Left lung (tissue), 10 donors: ENCODE measurements around the gene PCSK4. TPM values are rescaled to one million over a fixed set of nuclear protein-coding genes. Genes with fewer than 3 reads are reported as not detected.

Experiments used
- ATAC-seq: fragments of 200-7000 bp; cut with Tn5 transposase; one replicate; pipeline ENCODE4 v1.9.1; 2020; ENCODE audit warnings: moderate library complexity
- DNase-seq, 4 donors: peaks; one replicate each; pipeline ENCODE4 v3.0.0-alpha.2; 2013 to 2020
- H3K27ac ChIP-seq, 2 donors: fragments of 200-600 bp; sonication (generic) in 1 of 2; one replicate each; pipeline versions ENCODE4 v1.5.0 to v1.8.0; 2020 to 2021
- H3K27me3 ChIP-seq, 2 donors: fragments of 200-600 bp; sonication (generic) in 1 of 2; one replicate each; pipeline versions ENCODE4 v1.5.0 to v1.8.0; 2020 to 2021
- H3K36me3 ChIP-seq, 2 donors: fragments of 200-600 bp; sonication (generic) in 1 of 2; one replicate each; pipeline versions ENCODE4 v1.5.0 to v1.8.0; 2020 to 2021
- H3K4me1 ChIP-seq, 2 donors: fragments of 200-600 bp; one replicate each; pipeline ENCODE4 v1.8.0; 2021
- H3K4me3 ChIP-seq, 2 donors: fragments of 200-600 bp; sonication (generic) in 1 of 2; one replicate each; pipeline versions ENCODE4 v1.5.0 to v1.8.0; 2020 to 2021; ENCODE audit warnings: mild to moderate bottlenecking in 1 of 2
- H3K9me3 ChIP-seq, 2 donors: fragments of 200-600 bp; sonication (generic) in 1 of 2; one replicate each; pipeline versions ENCODE4 v1.5.0 to v1.8.0; 2020 to 2021
- CTCF ChIP-seq, 2 donors: fragments of 200-600 bp; sonication (generic) in 1 of 2; IDR thresholded peaks; one replicate each; pipeline versions ENCODE4 v1.5.0 to v1.8.0; 2021; ENCODE audit warnings: antibody characterized with exemption in 2 of 2
- intact Hi-C, 2 donors: fragments of 100-400 bp; cut with DNase I; formaldehyde crosslinking; loops; one replicate each; pipeline versions ENCODE4 v1.11.2 to v1.14.2; 2022
- polyA plus RNA-seq, 6 donors: library from polyadenylated mRNA; unstranded; fragments of 120-200 nt; gene quantifications; one replicate each; pipeline ENCODE4 v1.2.1, GENCODE V29; 2013; ENCODE audit not compliant: insufficient read length in 6 of 6
- total RNA-seq, 2 donors: library from RNA; stranded (reverse); fragmentation: NEBNext Ultra II Directional; extraction: Animal tissue kit (Norgen Biotek cat#: 25700); gene quantifications; one replicate each; pipeline ENCODE4 v1.2.1, GENCODE V29; 2021
- donor health status: DM: no; HTN: yes; CAD: no.
- donor health status: DM: no; HTN: no; CAD: no.

PCSK4 gene
- total and polyA plus RNA-seq, 8 donors, result 1.9 to 6.1 (median 4.0) TPM

GRCh38 chr19:1468274-1468820, 21.8 kb downstream of the PCSK4 start:
- Histone ChIP-seq H3K27me3 (peaks cover 85 to 95% of the 10 kb centered on the region in 2 donors), H3K36me3 (no peaks in the 10 kb centered on the region), H3K9me3 (no peaks in the 10 kb centered on the region), H3K4me3 (no peak overlapping the region), H3K4me1 (peaks cover 32 to 78% of the 10 kb centered on the region in 2 donors), H3K27ac (no peak overlapping the region)
- no peak for TF ChIP-seq CTCF (IDR thresholded peaks at IDR 0.05)
- DNase-seq (peak in 1 of 4 donors; percentile 69), ATAC-seq (no peak)
- intact Hi-C loops, result no loop called here

GRCh38 chr19:1467490-1468273, 22.5 kb downstream of the PCSK4 start:
- no peak overlapping the region for H3K4me3 ChIP-seq
- no peaks in the 10 kb centered on the region for H3K9me3 ChIP-seq
- H3K36me3 ChIP-seq, result no peaks in the 10 kb centered on the region
- intact Hi-C loops, result no loop called here
- ATAC-seq (no peak), DNase-seq (peak in 1 of 4 donors; percentile 74)
- H3K27me3 ChIP-seq, result peaks cover 78 to 88% of the 10 kb centered on the region in 2 donors
- peaks cover 32 to 77% of the 10 kb centered on the region in 2 donors for H3K4me1 ChIP-seq
- TF ChIP-seq CTCF (IDR thresholded peaks at IDR 0.05), result no peak
- no peak overlapping the region for H3K27ac ChIP-seq

- Histone ChIP-seq H3K27me3 (peaks cover 73 to 83% of the 10 kb centered on the region in 2 donors), H3K4me3 (no peak overlapping the region), H3K27ac (no peak overlapping the region), H3K4me1 (peaks cover 32 to 72% of the 10 kb centered on the region in 2 donors), H3K9me3 (no peaks in the 10 kb centered on the region), H3K36me3 (no peaks in the 10 kb centered on the region)
- intact Hi-C loops, result no loop called here
- no peak for TF ChIP-seq CTCF (IDR thresholded peaks at IDR 0.05)
- no peak for ATAC-seq
- DNase-seq, result no peak
Measured at GRCh38 chr19:1467215-1467489, 23.0 kb downstream of the PCSK4 start.

GRCh38 chr19:1466461-1467214, 23.5 kb downstream of the PCSK4 start:
- peaks cover 32 to 67% of the 10 kb centered on the region in 2 donors for H3K4me1 ChIP-seq
- intact Hi-C loops, result no loop called here

More at GRCh38 chr19:1466461-1467214, 23.5 kb downstream of the PCSK4 start:
- ATAC-seq (no peak), DNase-seq (peak in 1 of 4 donors; percentile 47)
- no peaks in the 10 kb centered on the region for H3K36me3 ChIP-seq
- H3K9me3 ChIP-seq, result no peaks in the 10 kb centered on the region
- no peak overlapping the region for H3K27ac ChIP-seq
- peaks cover 68 to 78% of the 10 kb centered on the region in 2 donors for H3K27me3 ChIP-seq
- no peak overlapping the region for H3K4me3 ChIP-seq
- no peak for TF ChIP-seq CTCF (IDR thresholded peaks at IDR 0.05)
